Kidney epithelial cell (primary cell): ENCODE measurements around the gene NFYB. TPM values are rescaled to one million over a fixed set of nuclear protein-coding genes. Genes with fewer than 3 reads are reported as not detected.
"Not testable (repeated sequence)": the region's sequence is repeated elsewhere in the genome, so short reads cannot be mapped to it uniquely, and the experiment has no call there.

Experiments
- DNase-seq: peaks from one replicate; pipeline ENCODE4 v3.0.0-alpha.2; 2010; ENCODE audit warnings: low read depth
- H3K27me3 ChIP-seq: 2 replicates; pipeline ENCODE4 v1.6.0; 2011; ENCODE audit warnings: low read length; ENCODE audit not compliant: control insufficient read depth, insufficient read depth
- H3K36me3 ChIP-seq: 2 replicates; pipeline ENCODE4 v1.5.1; 2011; ENCODE audit warnings: low read length; ENCODE audit not compliant: control insufficient read depth, insufficient read depth
- H3K4me3 ChIP-seq: 2 replicates; pipeline ENCODE4 v1.5.1; 2011; ENCODE audit warnings: low read depth, mild to moderate bottlenecking, control low read depth, low read length
- CTCF ChIP-seq: IDR thresholded peaks from 2 replicates; pipeline ENCODE4 v1.5.1; 2011; ENCODE audit warnings: mild to moderate bottlenecking, moderate library complexity, low read length, control low read depth, inconsistent platforms; ENCODE audit not compliant: insufficient read depth, poor library complexity, severe bottlenecking
- total RNA-seq: library from RNA; depleted of rRNA; stranded (reverse); fragments of >200 nt; gene quantifications from 2 replicates; pipeline ENCODE4 v1.2.3, GENCODE V29; 2015

The NFYB gene
- total RNA-seq, 1 donor from 2014 or later: 17.2 TPM

GRCh38 chr12:104181313-104181712, 43.3 kb upstream of the NFYB start:
- no peak overlapping the region for H3K4me3 ChIP-seq
- no peaks in the 10 kb centered on the region for H3K27me3 ChIP-seq
- no peak for TF ChIP-seq CTCF
- peak; percentile 23 for DNase-seq
- no peaks in the 10 kb centered on the region for H3K36me3 ChIP-seq

- no peak for DNase-seq
- no peak for TF ChIP-seq CTCF
- Histone ChIP-seq H3K36me3 (no peaks in the 10 kb centered on the region), H3K27me3 (no peaks in the 10 kb centered on the region), H3K4me3 (no peak overlapping the region)
These were observed 42.4 kb upstream of the NFYB start for GRCh38 chr12:104180374-104180773.

- H3K4me3 ChIP-seq: no peak overlapping the region
- peak; percentile 43 for TF ChIP-seq CTCF
These were observed 39.9 kb upstream of the NFYB start for GRCh38 chr12:104177663-104178501.

GRCh38 chr12:104177336-104177662, 39.3 kb upstream of the NFYB start:
- no peak for DNase-seq

More at GRCh38 chr12:104177663-104178501, 39.9 kb upstream of the NFYB start:
- Histone ChIP-seq H3K36me3 (no peaks in the 10 kb centered on the region), H3K27me3 (no peaks in the 10 kb centered on the region)
- DNase-seq: peak; percentile 92

GRCh38 chr12:104175726-104176247, 37.8 kb upstream of the NFYB start:
- TF ChIP-seq CTCF: no peak
- Histone ChIP-seq H3K4me3 (no peak overlapping the region), H3K27me3 (no peaks in the 10 kb centered on the region), H3K36me3 (no peaks in the 10 kb centered on the region)
- no peak for DNase-seq

More at GRCh38 chr12:104177336-104177662, 39.3 kb upstream of the NFYB start:
- H3K4me3 ChIP-seq: no peak overlapping the region
- no peaks in the 10 kb centered on the region for H3K36me3 ChIP-seq
- TF ChIP-seq CTCF: no peak
- H3K27me3 ChIP-seq: no peaks in the 10 kb centered on the region

- H3K36me3 ChIP-seq, H3K4me3 ChIP-seq, H3K27me3 ChIP-seq, DNase-seq: not testable (repeated sequence)
These were observed 35.8 kb upstream of the NFYB start for GRCh38 chr12:104173804-104174203.
